Measurements from ENCODE around the gene MST1.

The MST1 gene

DNA sequence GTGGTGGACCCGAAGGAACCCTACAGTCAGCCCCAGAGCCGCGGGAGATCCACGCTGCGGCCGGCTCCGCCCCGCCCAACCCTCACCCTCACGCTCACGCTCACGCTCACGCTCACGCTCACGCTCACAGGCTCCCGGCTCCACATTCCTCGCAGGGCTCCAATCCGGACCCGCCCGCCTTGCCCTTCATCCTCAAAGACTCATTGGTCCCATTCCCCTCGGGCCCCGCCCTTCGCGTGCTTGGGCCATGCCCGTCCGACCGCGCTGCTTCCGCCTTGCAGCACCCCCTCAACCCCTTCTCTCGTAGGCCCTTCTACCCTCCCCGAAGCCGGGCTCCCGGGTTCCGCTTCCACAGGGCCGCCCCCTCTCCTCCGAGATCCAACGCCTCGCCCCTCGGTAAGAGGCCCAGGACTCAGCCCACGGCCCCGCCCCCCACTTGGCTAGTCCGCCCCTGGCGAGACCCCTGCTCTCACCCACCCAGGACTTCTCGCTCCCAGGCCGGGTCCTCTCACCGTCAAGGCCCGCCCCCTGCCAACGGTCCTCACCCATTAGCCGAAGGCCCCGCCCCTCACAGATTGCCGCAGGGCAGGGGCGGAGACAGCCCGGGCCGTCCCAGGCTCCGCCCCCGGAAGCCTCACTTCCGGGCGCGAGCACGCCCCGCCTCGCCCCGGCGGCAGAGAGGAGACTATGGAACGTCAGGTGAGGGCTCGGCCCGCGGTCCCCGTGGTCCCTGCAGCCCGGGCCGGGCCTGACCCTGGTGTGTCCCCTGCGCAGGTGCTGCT is 15.4 kb downstream of the MST1 start, which contains the start of gene APEH (continued):
- TF ChIP-seq, protein P1, sequence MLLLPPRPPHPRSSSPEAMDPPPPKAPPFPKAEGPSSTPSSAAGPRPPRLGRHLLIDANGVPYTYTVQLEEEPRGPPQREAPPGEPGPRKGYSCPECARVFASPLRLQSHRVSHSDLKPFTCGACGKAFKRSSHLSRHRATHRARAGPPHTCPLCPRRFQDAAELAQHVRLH (tag by site-specific recombination; IDR thresholded peaks at IDR 0.05) = peak; percentile 90
- TF ChIP-seq, protein P2, sequence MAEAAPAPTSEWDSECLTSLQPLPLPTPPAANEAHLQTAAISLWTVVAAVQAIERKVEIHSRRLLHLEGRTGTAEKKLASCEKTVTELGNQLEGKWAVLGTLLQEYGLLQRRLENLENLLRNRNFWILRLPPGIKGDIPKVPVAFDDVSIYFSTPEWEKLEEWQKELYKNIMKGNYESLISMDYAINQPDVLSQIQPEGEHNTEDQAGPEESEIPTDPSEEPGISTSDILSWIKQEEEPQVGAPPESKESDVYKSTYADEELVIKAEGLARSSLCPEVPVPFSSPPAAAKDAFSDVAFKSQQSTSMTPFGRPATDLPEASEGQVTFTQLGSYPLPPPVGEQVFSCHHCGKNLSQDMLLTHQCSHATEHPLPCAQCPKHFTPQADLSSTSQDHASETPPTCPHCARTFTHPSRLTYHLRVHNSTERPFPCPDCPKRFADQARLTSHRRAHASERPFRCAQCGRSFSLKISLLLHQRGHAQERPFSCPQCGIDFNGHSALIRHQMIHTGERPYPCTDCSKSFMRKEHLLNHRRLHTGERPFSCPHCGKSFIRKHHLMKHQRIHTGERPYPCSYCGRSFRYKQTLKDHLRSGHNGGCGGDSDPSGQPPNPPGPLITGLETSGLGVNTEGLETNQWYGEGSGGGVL (tag by site-specific recombination; IDR thresholded peaks at IDR 0.05) = peak; percentile 93
- no peak for TF ChIP-seq ZNF175 (tag by site-specific recombination; IDR thresholded peaks at IDR 0.05)
- TF ChIP-seq, protein P3, sequence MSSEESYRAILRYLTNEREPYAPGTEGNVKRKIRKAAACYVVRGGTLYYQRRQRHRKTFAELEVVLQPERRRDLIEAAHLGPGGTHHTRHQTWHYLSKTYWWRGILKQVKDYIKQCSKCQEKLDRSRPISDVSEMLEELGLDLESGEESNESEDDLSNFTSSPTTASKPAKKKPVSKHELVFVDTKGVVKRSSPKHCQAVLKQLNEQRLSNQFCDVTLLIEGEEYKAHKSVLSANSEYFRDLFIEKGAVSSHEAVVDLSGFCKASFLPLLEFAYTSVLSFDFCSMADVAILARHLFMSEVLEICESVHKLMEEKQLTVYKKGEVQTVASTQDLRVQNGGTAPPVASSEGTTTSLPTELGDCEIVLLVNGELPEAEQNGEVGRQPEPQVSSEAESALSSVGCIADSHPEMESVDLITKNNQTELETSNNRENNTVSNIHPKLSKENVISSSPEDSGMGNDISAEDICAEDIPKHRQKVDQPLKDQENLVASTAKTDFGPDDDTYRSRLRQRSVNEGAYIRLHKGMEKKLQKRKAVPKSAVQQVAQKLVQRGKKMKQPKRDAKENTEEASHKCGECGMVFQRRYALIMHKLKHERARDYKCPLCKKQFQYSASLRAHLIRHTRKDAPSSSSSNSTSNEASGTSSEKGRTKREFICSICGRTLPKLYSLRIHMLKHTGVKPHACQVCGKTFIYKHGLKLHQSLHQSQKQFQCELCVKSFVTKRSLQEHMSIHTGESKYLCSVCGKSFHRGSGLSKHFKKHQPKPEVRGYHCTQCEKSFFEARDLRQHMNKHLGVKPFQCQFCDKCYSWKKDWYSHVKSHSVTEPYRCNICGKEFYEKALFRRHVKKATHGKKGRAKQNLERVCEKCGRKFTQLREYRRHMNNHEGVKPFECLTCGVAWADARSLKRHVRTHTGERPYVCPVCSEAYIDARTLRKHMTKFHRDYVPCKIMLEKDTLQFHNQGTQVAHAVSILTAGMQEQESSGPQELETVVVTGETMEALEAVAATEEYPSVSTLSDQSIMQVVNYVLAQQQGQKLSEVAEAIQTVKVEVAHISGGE (tag by site-specific recombination; conservative IDR thresholded peaks at IDR 0.05; ENCODE audit: low read depth) = peak; percentile 98
- TF ChIP-seq ZNF311 (tag by site-specific recombination; IDR thresholded peaks at IDR 0.05; ENCODE audit: borderline replicate concordance) = no peak
- TF ChIP-seq ZNF121 (tag by site-specific recombination; IDR thresholded peaks at IDR 0.05) = no peak
- TF ChIP-seq, protein P4, sequence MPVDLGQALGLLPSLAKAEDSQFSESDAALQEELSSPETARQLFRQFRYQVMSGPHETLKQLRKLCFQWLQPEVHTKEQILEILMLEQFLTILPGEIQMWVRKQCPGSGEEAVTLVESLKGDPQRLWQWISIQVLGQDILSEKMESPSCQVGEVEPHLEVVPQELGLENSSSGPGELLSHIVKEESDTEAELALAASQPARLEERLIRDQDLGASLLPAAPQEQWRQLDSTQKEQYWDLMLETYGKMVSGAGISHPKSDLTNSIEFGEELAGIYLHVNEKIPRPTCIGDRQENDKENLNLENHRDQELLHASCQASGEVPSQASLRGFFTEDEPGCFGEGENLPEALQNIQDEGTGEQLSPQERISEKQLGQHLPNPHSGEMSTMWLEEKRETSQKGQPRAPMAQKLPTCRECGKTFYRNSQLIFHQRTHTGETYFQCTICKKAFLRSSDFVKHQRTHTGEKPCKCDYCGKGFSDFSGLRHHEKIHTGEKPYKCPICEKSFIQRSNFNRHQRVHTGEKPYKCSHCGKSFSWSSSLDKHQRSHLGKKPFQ (tag by site-specific recombination; IDR thresholded peaks at IDR 0.05) = peak; percentile 41; the same call in 1 of the 2 replicates
- peak; percentile 86 for TF ChIP-seq ZNF335 (tag by site-specific recombination; conservative IDR thresholded peaks at IDR 0.05)
- peak; percentile 94 for TF ChIP-seq SP2 (tag by site-specific recombination; IDR thresholded peaks at IDR 0.05)
- TF ChIP-seq ZBTB8A (tag by site-specific recombination; IDR thresholded peaks at IDR 0.05) = peak; percentile 60
- TF ChIP-seq ZFHX2 (tag by site-specific recombination; conservative IDR thresholded peaks at IDR 0.05) = peak; percentile 76
- TF ChIP-seq MZF1 (tag by site-specific recombination; IDR thresholded peaks at IDR 0.05; ENCODE audit: borderline replicate concordance) = no peak
- TF ChIP-seq ZNF146 (tag by site-specific recombination; IDR thresholded peaks at IDR 0.05) = 0 out of 2 replicates have a peak, but pooled peaks have one; percentile 2
- peak; percentile 44; the same call in 1 of the 2 replicates for TF ChIP-seq ZNF600 (tag by site-specific recombination; IDR thresholded peaks at IDR 0.05)
- peak; percentile 30; the same call in 1 of the 2 replicates for TF ChIP-seq ZIC2 (tag by site-specific recombination; IDR thresholded peaks at IDR 0.05)

DNA sequence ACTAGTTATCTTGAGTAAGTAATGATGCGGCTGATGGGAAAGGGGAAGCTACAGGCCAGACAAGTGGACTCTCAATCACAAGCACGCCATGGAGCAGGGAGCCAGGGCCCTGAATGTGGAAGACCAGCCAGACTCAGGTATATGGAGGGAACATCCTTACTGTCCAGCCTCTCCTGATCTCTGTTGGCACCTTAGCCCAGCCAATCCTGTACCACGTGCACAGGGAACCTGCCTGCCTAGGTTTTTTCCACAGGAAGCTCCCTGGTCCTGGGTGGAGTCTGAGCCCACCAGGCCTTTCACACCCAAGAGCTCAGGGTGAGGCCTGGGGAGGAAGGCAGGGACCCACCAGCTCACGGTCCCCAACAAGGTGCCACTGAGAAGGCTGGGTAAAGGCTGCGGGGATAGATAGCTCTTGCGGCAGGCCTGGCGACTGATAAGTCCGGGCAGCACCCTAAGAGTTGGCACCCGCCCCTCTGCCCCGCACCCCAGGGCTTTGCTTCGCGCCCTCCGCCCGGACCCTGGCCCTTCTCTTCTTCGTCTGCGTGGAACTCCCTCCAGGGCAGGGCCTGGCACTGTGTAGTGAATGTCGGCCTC is 16.1 kb downstream of the MST1 start:
- no peaks in the 10 kb centered on the region for H3K4me1 ChIP-seq (ENCODE audit: control insufficient read depth, insufficient read depth, low read length)
- peak overlapping the region; percentile 89 for H3K4me3 ChIP-seq (ENCODE audit: low read depth, low read length)
- H3K9me3 ChIP-seq (ENCODE audit: control insufficient read depth, insufficient read depth, low read depth, low read length) = no peaks in the 10 kb centered on the region
- TF ChIP-seq ZBTB48 (tag by site-specific recombination; IDR thresholded peaks at IDR 0.05) (peak; percentile 58; the same call in 1 of the 2 replicates), ZBTB21 (tag by site-specific recombination; IDR thresholded peaks at IDR 0.05) (no peak), ZNF423 (tag by site-specific recombination; IDR thresholded peaks at IDR 0.05) (0 out of 2 replicates have a peak, but pooled peaks have one; percentile 32)
- TF ChIP-seq, protein P5, sequence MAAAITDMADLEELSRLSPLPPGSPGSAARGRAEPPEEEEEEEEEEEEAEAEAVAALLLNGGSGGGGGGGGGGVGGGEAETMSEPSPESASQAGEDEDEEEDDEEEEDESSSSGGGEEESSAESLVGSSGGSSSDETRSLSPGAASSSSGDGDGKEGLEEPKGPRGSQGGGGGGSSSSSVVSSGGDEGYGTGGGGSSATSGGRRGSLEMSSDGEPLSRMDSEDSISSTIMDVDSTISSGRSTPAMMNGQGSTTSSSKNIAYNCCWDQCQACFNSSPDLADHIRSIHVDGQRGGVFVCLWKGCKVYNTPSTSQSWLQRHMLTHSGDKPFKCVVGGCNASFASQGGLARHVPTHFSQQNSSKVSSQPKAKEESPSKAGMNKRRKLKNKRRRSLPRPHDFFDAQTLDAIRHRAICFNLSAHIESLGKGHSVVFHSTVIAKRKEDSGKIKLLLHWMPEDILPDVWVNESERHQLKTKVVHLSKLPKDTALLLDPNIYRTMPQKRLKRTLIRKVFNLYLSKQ (tag by site-specific recombination; IDR thresholded peaks at IDR 0.05; ENCODE audit: borderline replicate concordance) = no peak
- CTCF ChIA-PET = interaction anchor here (0.6 to 5.1 kb wide), 8 partner anchors 107 to 370 kb away, joined by 3 to 104 read pairs (median 5); no protein-coding TSS in a partner anchor
- POLR2A ChIA-PET = interaction anchor here (0.5 to 1.4 kb wide), 3 partner anchors 61 to 133 kb away, joined by 4 to 14 read pairs (median 5); no protein-coding TSS in a partner anchor
- H3K36me3 ChIP-seq (ENCODE audit: control insufficient read depth in 2 of 2, insufficient read depth in 1 of 2, low read length in 2 of 2) = peaks cover 0 to 30% of the 10 kb centered on the region in 2 experiments; a peak in 1 of 3 replicates
- peak overlapping the region; percentile 72; the same call in 1 of the 2 replicates for H3K27ac ChIP-seq (ENCODE audit: extremely low read depth, low read depth, low read length)

Data from HEK293 (cell line).